Measurements from ENCODE around the gene CACNA1G. TPM values are rescaled to one million over a fixed set of nuclear protein-coding genes. Genes with fewer than 3 reads are reported as not detected.

CACNA1G gene
- total RNA-seq, 1 experiment from 2014 or later, result 0.04 TPM

GRCh38 chr17:50534222-50534978, 26.1 kb upstream of the CACNA1G start:
- Histone ChIP-seq H3K27ac (ENCODE audit: low read length) (peak overlapping the region; percentile 76), H3K4me3 (ENCODE audit: low read length) (peak overlapping the region; percentile 78), H3K9me3 (ENCODE audit: low read length) (no peaks in the 10 kb centered on the region), H3K9me2 (replicated peaks; ENCODE audit: low read length) (no peaks in the 10 kb centered on the region), H3F3A (ENCODE audit: low read length, unreplicated experiment) (no peaks in the 10 kb centered on the region), H2AFZ (ENCODE audit: low read length) (peak overlapping the region; percentile 75), H3K79me2 (ENCODE audit: low read length) (peaks cover 35% of the 10 kb centered on the region), H4K20me1 (ENCODE audit: low read length) (no peaks in the 10 kb centered on the region), H3K27me3 (ENCODE audit: low read length) (no peaks in the 10 kb centered on the region), H3K4me1 (ENCODE audit: insufficient read depth, low read length) (peaks cover 33% of the 10 kb centered on the region), H3K36me3 (ENCODE audit: low read depth, low read length) (peaks cover 11% of the 10 kb centered on the region; the same call in 1 of the 2 replicates), H3K9ac (ENCODE audit: low read length) (peak overlapping the region; percentile 66), H3K4me2 (ENCODE audit: low read length) (peak overlapping the region; percentile 95)
- TF ChIP-seq, protein P1, sequence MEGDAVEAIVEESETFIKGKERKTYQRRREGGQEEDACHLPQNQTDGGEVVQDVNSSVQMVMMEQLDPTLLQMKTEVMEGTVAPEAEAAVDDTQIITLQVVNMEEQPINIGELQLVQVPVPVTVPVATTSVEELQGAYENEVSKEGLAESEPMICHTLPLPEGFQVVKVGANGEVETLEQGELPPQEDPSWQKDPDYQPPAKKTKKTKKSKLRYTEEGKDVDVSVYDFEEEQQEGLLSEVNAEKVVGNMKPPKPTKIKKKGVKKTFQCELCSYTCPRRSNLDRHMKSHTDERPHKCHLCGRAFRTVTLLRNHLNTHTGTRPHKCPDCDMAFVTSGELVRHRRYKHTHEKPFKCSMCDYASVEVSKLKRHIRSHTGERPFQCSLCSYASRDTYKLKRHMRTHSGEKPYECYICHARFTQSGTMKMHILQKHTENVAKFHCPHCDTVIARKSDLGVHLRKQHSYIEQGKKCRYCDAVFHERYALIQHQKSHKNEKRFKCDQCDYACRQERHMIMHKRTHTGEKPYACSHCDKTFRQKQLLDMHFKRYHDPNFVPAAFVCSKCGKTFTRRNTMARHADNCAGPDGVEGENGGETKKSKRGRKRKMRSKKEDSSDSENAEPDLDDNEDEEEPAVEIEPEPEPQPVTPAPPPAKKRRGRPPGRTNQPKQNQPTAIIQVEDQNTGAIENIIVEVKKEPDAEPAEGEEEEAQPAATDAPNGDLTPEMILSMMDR (conservative IDR thresholded peaks at IDR 0.05; ENCODE audit: low read depth, low read length), result peak; percentile 62
- TF ChIP-seq EZH2 (IDR thresholded peaks at IDR 0.05; ENCODE audit: low read length, unreplicated experiment), result no peak
- BruUV-seq (replicated peaks), result TSS peak; percentile 32
- intact Hi-C loops (cut with micrococcal nuclease), result no loop called here
- peak; percentile 85 for ATAC-seq
- CTCF ChIA-PET, result no interaction called here
- peak; percentile 89 for DNase-seq
- POLR2A ChIA-PET (ENCODE audit: unreplicated experiment), result no interaction called here

- Histone ChIP-seq H3K36me3 (ENCODE audit: low read depth, low read length) (peaks cover 11% of the 10 kb centered on the region; the same call in 1 of the 2 replicates), H3K9ac (ENCODE audit: low read length) (peak overlapping the region; percentile 66), H3K27me3 (ENCODE audit: low read length) (no peaks in the 10 kb centered on the region), H3K4me3 (ENCODE audit: low read length) (peak overlapping the region; percentile 78), H3K4me1 (ENCODE audit: insufficient read depth, low read length) (peaks cover 33% of the 10 kb centered on the region), H3K9me3 (ENCODE audit: low read length) (no peaks in the 10 kb centered on the region), H4K20me1 (ENCODE audit: low read length) (no peaks in the 10 kb centered on the region), H3K4me2 (ENCODE audit: low read length) (peak overlapping the region; percentile 95), H2AFZ (ENCODE audit: low read length) (no peak overlapping the region), H3K9me2 (replicated peaks; ENCODE audit: low read length) (no peaks in the 10 kb centered on the region), H3K79me2 (ENCODE audit: low read length) (peaks cover 35% of the 10 kb centered on the region), H3K27ac (ENCODE audit: low read length) (peak overlapping the region; percentile 19; the same call in 1 of the 2 replicates), H3F3A (ENCODE audit: low read length, unreplicated experiment) (no peaks in the 10 kb centered on the region)
- CTCF ChIA-PET, result interaction anchor here (0.6 kb wide), 1 partner anchor 97 kb away, joined by 3 read pairs; no protein-coding TSS in a partner anchor
- POLR2A ChIA-PET (ENCODE audit: unreplicated experiment), result no interaction called here
- DNase-seq (no peak), ATAC-seq (no peak)
- TF ChIP-seq, protein P1 (conservative IDR thresholded peaks at IDR 0.05; ENCODE audit: low read depth, low read length), result no peak
- no TSS peak for BruUV-seq (replicated peaks)
- intact Hi-C loops (cut with micrococcal nuclease), result no loop called here
Observed at GRCh38 chr17:50534979-50535326, 25.6 kb upstream of the CACNA1G start.

DNA sequence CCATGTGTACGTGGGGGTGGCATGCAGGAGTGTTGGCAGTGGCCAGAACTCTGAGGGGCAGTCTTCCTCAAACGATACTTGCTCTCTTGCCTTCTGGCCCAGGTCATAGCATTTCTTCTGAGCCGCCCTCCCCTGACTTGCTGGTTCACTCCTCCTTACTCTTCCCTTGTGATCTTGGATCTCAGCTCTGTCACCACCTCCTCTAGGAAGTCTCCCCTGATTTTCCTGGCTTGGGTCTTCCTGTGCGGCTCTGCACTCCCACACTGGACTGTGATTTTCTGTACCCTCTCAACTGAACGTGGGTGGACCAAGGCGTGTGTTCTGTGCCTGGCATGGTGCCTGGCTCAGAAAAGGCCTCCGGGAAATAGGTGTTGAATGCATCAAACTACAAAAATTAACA, 25.1 kb upstream of the CACNA1G start:
- H3K9ac ChIP-seq (ENCODE audit: low read length), result no peak overlapping the region
- H3K4me2 ChIP-seq (ENCODE audit: low read length), result peak overlapping the region; percentile 95; the same call in 1 of the 2 replicates
- H3K36me3 ChIP-seq (ENCODE audit: low read depth, low read length), result peaks cover 11% of the 10 kb centered on the region; the same call in 1 of the 2 replicates
- no peaks in the 10 kb centered on the region for H4K20me1 ChIP-seq (ENCODE audit: low read length)
- ChIA-PET CTCF (interaction anchor here (0.6 kb wide), 1 partner anchor 97 kb away, joined by 3 read pairs; no protein-coding TSS in a partner anchor), POLR2A (ENCODE audit: unreplicated experiment) (no interaction called here)
- peaks cover 35% of the 10 kb centered on the region for H3K79me2 ChIP-seq (ENCODE audit: low read length)
- H3K9me2 ChIP-seq (replicated peaks; ENCODE audit: low read length), result no peaks in the 10 kb centered on the region
- DNase-seq (no peak), ATAC-seq (no peak)
- peaks cover 33% of the 10 kb centered on the region for H3K4me1 ChIP-seq (ENCODE audit: insufficient read depth, low read length)
- no TSS peak for BruUV-seq (replicated peaks)
- intact Hi-C loops (cut with micrococcal nuclease), result no loop called here
- no peak overlapping the region for H2AFZ ChIP-seq (ENCODE audit: low read length)
- H3K9me3 ChIP-seq (ENCODE audit: low read length), result no peaks in the 10 kb centered on the region
- H3K27ac ChIP-seq (ENCODE audit: low read length), result no peak overlapping the region
- TF ChIP-seq, protein P1 (conservative IDR thresholded peaks at IDR 0.05; ENCODE audit: low read depth, low read length), result no peak
- TF ChIP-seq EZH2 (IDR thresholded peaks at IDR 0.05; ENCODE audit: low read length, unreplicated experiment) (no peak), EZH2phosphoT487 (IDR thresholded peaks at IDR 0.05; ENCODE audit: borderline replicate concordance, low read length) (no peak)
- no peaks in the 10 kb centered on the region for H3F3A ChIP-seq (ENCODE audit: low read length, unreplicated experiment)
- H3K4me3 ChIP-seq (ENCODE audit: low read length), result no peak overlapping the region; the same call in 1 of the 2 replicates
- no peaks in the 10 kb centered on the region for H3K27me3 ChIP-seq (ENCODE audit: low read length)

Data from PC-3 (cell line).